ENCODE measurements around the gene MYT1.

The MYT1 gene

DNA sequence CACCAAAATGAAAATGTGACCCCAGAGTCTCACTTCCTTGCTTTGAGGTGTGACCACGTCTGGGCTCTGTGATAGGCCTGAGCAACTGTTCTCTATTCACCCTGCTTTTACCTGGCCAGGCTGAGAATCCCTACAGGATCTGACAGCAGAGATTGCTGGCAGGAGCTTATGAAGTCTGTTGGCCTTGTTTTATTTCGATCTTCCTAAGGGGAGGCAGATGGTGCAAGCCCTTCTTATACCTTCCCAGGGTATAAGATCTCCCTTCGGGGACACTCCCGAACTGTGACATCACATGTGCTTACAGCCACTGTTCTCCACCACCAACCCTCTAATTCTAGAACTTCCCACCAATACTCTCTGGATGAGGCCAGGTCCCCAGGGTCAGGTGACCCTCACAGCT, 26.8 kb downstream of the MYT1 start:
- TF ChIP-seq CTCF (IDR thresholded peaks at IDR 0.05): no peak
- TF ChIP-seq ZFX (IDR thresholded peaks at IDR 0.05; ENCODE audit: borderline replicate concordance): no peak
- H3K27ac ChIP-seq: no peak overlapping the region

DNA sequence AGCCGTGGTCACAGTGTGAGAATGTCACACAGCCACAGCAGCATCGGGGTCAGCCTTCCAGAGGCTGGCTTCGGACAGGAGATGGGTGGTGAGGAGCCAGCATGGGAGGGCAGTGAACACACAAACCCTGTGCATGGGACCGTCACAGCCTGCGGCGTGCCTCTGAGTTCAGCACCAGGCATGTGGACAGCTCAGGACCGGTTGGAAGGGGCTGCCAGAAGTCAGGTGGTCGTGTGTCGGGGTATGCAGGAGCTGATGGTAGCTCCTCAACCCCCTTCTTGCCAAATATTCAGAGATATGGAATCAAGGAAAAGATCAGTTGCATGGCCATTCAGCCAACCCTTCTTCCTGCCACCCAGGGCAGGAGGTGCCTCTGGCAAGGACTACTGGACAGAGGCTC, 28.2 kb downstream of the MYT1 start:
- no peak overlapping the region for H3K27ac ChIP-seq
- TF ChIP-seq ZFX (IDR thresholded peaks at IDR 0.05; ENCODE audit: borderline replicate concordance) (no peak), CTCF (IDR thresholded peaks at IDR 0.05) (no peak)

- no peak overlapping the region for H3K27ac ChIP-seq
- no peak for TF ChIP-seq ZFX (IDR thresholded peaks at IDR 0.05; ENCODE audit: borderline replicate concordance)
- no peak for TF ChIP-seq CTCF (IDR thresholded peaks at IDR 0.05)
These were observed 28.8 kb downstream of the MYT1 start for GRCh38 chr20:64193058-64193457.

- H3K27ac ChIP-seq: no peak overlapping the region
- no peak for TF ChIP-seq ZFX (IDR thresholded peaks at IDR 0.05; ENCODE audit: borderline replicate concordance)
- TF ChIP-seq CTCF (IDR thresholded peaks at IDR 0.05): no peak
These were observed 30.0 kb downstream of the MYT1 start for GRCh38 chr20:64194269-64194668.

DNA sequence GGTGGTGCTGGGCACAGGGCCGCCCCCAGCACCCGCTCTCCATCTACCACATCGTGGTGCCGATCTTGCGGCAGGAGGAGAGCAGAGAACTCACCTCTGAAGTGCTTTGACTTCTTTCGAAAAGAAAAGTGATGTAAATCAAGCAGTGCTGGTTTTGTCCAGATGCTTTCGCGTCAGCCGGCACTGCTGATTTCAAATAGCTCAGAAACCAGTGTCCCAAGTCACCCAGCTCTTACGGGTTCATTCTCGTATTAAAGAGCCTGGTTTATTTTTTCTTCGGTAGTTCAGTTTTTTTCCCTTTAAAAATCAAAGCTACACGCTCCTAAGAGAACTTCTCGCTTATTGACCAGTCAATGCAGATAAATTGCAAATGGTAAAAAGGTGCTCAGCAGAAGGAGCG, 32.1 kb downstream of the MYT1 start:
- TF ChIP-seq ZFX (IDR thresholded peaks at IDR 0.05; ENCODE audit: borderline replicate concordance): no peak
- no peak for TF ChIP-seq CTCF (IDR thresholded peaks at IDR 0.05)
- no peak overlapping the region for H3K27ac ChIP-seq

DNA sequence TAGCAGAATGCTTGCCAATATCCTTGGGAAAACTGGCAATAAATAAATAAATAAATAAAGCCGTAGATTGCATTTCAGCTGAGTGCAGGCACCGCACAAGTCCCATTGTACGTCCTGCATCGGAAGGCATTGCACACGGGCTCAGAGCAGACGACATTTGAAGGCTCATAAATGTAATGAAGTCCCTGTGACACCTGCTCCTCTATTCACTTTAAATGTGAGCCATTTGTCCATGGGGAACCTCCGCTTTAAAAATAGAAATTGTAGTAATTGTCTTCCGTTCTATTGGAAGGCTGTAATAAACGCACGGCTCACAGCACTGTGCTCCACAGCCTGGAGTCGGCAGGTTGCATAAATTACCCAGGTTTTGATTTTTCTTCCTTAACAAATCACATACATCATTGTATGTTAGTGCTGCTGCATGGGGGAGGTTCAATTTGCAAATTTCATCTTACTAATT, 32.6 kb downstream of the MYT1 start:
- no peak overlapping the region for H3K27ac ChIP-seq
- no peak for TF ChIP-seq CTCF (IDR thresholded peaks at IDR 0.05)
- no peak for TF ChIP-seq ZFX (IDR thresholded peaks at IDR 0.05; ENCODE audit: borderline replicate concordance)

DNA sequence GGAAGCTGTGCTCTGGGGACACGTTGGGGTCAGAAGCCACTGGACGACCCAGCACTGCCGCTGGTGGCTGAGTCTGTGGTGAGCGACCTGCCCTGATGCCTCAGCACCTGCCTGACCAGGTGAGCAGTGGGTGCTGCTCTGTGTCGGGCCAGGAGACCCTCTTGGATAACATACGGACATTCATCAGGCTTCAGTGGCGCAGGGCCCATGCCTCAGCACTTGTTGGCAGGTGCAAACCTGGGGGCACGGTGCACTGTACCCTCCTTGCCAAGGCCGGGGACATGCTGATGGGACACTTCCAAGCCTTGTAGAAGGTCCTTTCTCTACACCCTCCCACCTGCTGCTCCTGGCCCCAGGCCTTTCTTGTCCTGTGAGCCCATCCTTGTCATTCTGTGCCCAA, 34.1 kb downstream of the MYT1 start:
- no peak overlapping the region for H3K27ac ChIP-seq
- no peak for TF ChIP-seq ZFX (IDR thresholded peaks at IDR 0.05; ENCODE audit: borderline replicate concordance)
- TF ChIP-seq CTCF (IDR thresholded peaks at IDR 0.05): no peak

Data from 22Rv1 (cell line).